ENCODE data around the gene RASL12. TPM values are rescaled to one million over a fixed set of nuclear protein-coding genes. Genes with fewer than 3 reads are reported as not detected.

The RASL12 gene
- total and polyA plus RNA-seq, 10 donors, result 2.7 to 38.5 (median 9.3) TPM

DNA sequence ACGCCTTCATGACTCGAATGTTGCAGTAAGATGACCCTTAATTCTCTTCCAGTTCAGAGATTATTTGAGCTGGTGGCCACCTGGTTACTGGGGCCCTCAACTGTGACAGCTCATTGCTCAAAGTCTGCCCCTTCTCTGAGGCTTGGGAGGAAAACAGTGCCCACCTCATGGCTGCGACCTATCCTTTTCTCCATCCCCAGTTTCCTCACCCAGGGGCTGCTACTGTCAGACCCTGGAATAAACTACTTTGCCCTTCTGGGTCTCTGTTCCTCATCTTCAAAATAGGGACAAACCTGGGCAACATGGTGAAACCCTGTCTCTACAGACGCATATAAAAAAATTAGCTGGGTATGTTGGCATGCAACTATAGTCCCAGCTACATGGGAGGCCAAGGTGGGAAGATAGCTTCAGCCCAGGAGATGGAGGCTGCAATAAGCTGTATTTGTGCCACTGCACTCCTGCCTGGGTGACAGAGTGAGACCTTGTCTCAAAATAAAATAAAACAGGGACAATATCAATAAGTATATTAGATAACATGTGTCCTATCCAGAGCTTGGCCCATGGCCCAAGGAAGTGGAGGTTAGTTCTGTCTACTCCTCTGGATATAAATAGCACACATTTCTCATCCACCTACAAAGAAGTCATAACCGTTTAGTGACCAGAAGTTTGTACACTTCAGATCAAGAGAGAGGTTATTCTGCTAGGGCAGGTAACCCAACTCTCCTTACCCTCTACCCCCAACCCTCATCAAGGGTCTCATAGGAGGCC lies 2.2 kb upstream of the RASL12 start:
- intact Hi-C loops (cut with DNase I; ENCODE audit: low total_unique reads), result no loop called here
- peak overlapping the region in 1 of 8 donors; percentile 3 for H3K27ac ChIP-seq
- WGBS, 5 donors, result 73 to 89% (median 78%) methylated on average over 5 of the region's 5 CpGs
- no peak for DNase-seq
- no peaks in the 10 kb centered on the region for H3K36me3 ChIP-seq
- H3K4me1 ChIP-seq, result peaks cover 0 to 28% (median 4%) of the 10 kb centered on the region in 6 donors
- H3K4me3 ChIP-seq, result no peak overlapping the region
- no peak for TF ChIP-seq POLR2A (IDR thresholded peaks at IDR 0.05)
- peaks cover 0 to 49% (median 23%) of the 10 kb centered on the region in 7 donors for H3K27me3 ChIP-seq (replicated peaks in 1 of 7)
- H3K9me3 ChIP-seq, result no peaks in the 10 kb centered on the region

DNA sequence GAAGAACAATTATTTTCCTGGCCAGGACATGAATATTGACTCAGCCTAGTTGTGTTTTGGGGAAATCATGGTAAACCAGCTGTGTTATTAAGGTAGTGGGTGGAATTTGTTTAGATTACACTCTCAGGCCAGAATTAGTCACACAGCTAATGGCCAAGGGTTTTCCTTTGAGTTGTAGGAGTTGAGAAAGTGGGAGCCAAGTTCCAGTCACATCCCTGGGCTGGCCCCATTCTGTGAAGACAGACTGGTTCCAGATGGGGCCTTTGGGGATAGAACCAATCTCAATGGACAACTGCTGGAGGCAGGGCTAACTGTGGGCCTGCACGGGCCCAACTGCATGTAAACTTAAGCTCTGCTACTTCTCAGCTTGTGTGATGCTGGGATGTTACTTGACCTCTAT lies 1.4 kb upstream of the RASL12 start:
- no peaks in the 10 kb centered on the region for H3K36me3 ChIP-seq
- peaks cover 0 to 56% (median 23%) of the 10 kb centered on the region in 7 donors for H3K27me3 ChIP-seq (replicated peaks in 1 of 7)
- intact Hi-C loops (cut with DNase I; ENCODE audit: low total_unique reads), result no loop called here
- DNase-seq, result no peak
- WGBS, 5 donors, result 61 to 83% (median 73%) methylated on average over 1 of the region's 1 CpG; no CpG with 5 or more reads in 1 of the 5 donors
- H3K9me3 ChIP-seq, result no peaks in the 10 kb centered on the region
- H3K27ac ChIP-seq, result peak overlapping the region in 2 of 8 donors; percentile 3 to 76
- H3K4me1 ChIP-seq, result peaks cover 0 to 28% (median 4%) of the 10 kb centered on the region in 6 donors
- no peak for TF ChIP-seq POLR2A (IDR thresholded peaks at IDR 0.05)
- TF ChIP-seq, protein P1, sequence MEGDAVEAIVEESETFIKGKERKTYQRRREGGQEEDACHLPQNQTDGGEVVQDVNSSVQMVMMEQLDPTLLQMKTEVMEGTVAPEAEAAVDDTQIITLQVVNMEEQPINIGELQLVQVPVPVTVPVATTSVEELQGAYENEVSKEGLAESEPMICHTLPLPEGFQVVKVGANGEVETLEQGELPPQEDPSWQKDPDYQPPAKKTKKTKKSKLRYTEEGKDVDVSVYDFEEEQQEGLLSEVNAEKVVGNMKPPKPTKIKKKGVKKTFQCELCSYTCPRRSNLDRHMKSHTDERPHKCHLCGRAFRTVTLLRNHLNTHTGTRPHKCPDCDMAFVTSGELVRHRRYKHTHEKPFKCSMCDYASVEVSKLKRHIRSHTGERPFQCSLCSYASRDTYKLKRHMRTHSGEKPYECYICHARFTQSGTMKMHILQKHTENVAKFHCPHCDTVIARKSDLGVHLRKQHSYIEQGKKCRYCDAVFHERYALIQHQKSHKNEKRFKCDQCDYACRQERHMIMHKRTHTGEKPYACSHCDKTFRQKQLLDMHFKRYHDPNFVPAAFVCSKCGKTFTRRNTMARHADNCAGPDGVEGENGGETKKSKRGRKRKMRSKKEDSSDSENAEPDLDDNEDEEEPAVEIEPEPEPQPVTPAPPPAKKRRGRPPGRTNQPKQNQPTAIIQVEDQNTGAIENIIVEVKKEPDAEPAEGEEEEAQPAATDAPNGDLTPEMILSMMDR (IDR thresholded peaks at IDR 0.05 in 8 of 11, conservative IDR thresholded peaks at IDR 0.05 in 3 of 11), result no peak
- no peak for TF ChIP-seq POLR2AphosphoS5 (IDR thresholded peaks at IDR 0.05)
- H3K4me3 ChIP-seq, result no peak overlapping the region

DNA sequence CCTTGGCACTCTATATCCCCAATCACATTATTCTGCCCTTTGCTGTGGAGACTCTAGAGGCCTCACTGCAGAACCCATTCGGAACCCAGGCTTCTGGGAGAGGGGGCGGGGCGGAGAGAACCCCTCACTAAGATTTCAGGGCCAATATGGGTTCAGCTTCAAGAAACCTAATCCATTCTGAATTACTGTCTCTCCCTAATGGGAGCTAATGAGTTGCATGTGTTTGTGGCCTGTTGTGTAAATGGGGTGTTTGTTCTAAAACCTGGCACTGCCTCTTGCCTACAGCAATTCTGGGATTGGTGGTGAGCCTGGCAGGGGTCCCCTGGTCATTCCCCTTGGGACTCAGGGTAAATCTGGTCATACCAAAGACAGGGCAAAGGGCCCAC lies 605 bp upstream of the RASL12 start:
- Histone ChIP-seq H3K4me1 (peaks cover 0 to 33% (median 4%) of the 10 kb centered on the region in 6 donors), H3K27me3 (replicated peaks in 1 of 7) (peaks cover 0 to 56% (median 23%) of the 10 kb centered on the region in 7 donors), H3K27ac (peak overlapping the region in 5 of 8 donors; percentile 69 to 82 (median 76)), H3K9me3 (no peaks in the 10 kb centered on the region), H3K36me3 (no peaks in the 10 kb centered on the region), H3K4me3 (peak overlapping the region in 5 of 8 donors; percentile 34 to 64 (median 40))
- DNase-seq, result no peak
- WGBS, 5 donors, result 82 to 94% (median 92%) methylated on average over 3 of the region's 3 CpGs
- intact Hi-C loops (cut with DNase I; ENCODE audit: low total_unique reads), result no loop called here
- TF ChIP-seq POLR2AphosphoS5 (IDR thresholded peaks at IDR 0.05) (no peak), POLR2A (IDR thresholded peaks at IDR 0.05) (no peak)
- TF ChIP-seq, protein P1 (IDR thresholded peaks at IDR 0.05 in 8 of 11, conservative IDR thresholded peaks at IDR 0.05 in 3 of 11), result no peak

DNA sequence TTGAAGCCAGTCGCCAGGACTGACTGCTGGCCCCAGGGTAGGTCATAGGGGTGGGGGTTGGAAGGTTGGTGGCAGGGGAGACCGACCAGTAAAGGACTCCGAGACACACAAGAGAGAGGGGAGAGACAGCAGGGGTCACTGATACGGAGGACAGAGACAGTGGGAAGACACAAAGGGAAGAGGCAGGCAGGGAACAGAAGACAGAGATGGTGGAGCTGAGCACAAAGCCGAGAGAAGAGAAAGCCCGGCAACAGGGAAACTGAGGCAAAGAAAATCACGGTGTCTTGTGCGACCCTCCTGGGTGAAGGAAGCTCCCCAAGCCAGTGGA lies 510 bp downstream of the RASL12 start:
- Histone ChIP-seq H3K36me3 (no peaks in the 10 kb centered on the region), H3K4me1 (peaks cover 0 to 43% (median 4%) of the 10 kb centered on the region in 6 donors), H3K4me3 (peak overlapping the region in 7 of 8 donors; percentile 26 to 64 (median 37)), H3K27me3 (replicated peaks in 1 of 7) (peaks cover 0 to 56% (median 23%) of the 10 kb centered on the region in 7 donors), H3K9me3 (no peaks in the 10 kb centered on the region), H3K27ac (peak overlapping the region in 7 of 8 donors; percentile 39 to 82 (median 75))
- DNase-seq, result no peak
- intact Hi-C loops (cut with DNase I; ENCODE audit: low total_unique reads), result no loop called here
- TF ChIP-seq, protein P1 (IDR thresholded peaks at IDR 0.05 in 8 of 11, conservative IDR thresholded peaks at IDR 0.05 in 3 of 11), result no peak
- TF ChIP-seq POLR2A (IDR thresholded peaks at IDR 0.05) (no peak), POLR2AphosphoS5 (IDR thresholded peaks at IDR 0.05) (no peak)
- WGBS, 5 donors, result 26 to 39% (median 35%) methylated on average over 8 of the region's 8 CpGs

Measured in spleen (tissue), 11 donors.